Stimulated activated CD4-positive, alpha-beta T cell treated with anti-CD3 and anti-CD28 coated beads, Interleukin-12 subunit alpha, Interleukin-12 subunit beta, amount 100 ng/mL, for 4 hours (primary cell): ENCODE results near the gene LIME1.
A peak's percentile ranks its signal among the peaks of the same experiment; 100 is the strongest.

Source experiments
- DNase-seq: peaks from one replicate; pipeline ENCODE4 v3.0.0-alpha.2; 2020

The LIME1 gene

GRCh38 chr20:63739130-63740069 is 2.9 kb downstream of the LIME1 start, which contains the start of gene SLC2A4RG:
Gene SLC2A4RG (plus strand): TSS chr20:63739776. CDS start chr20:63739913, 137 bp downstream.
- DNase-seq: peak; percentile 67

GRCh38 chr20:63740070-63740626 is 3.7 kb downstream of the LIME1 start:
- no peak for DNase-seq

- DNase-seq: no peak
Observed at GRCh38 chr20:63740627-63741353, 4.3 kb downstream of the LIME1 start.

- no peak for DNase-seq
Observed at GRCh38 chr20:63741354-63741675, 4.9 kb downstream of the LIME1 start.

- no peak for DNase-seq
Observed at GRCh38 chr20:63741676-63742380, 5.4 kb downstream of the LIME1 start.

GRCh38 chr20:63742381-63743024 is 6.0 kb downstream of the LIME1 start:
- DNase-seq: no peak

GRCh38 chr20:63743210-63743970 is 6.9 kb downstream of the LIME1 start:
- DNase-seq: no peak

- DNase-seq: no peak
Observed at GRCh38 chr20:63744158-63744557, 7.7 kb downstream of the LIME1 start.

GRCh38 chr20:63744574-63745423 is 8.3 kb downstream of the LIME1 start:
- DNase-seq: no peak

- no peak for DNase-seq
Observed at GRCh38 chr20:63745424-63745805, 9.0 kb downstream of the LIME1 start.

GRCh38 chr20:63745961-63746731 is 9.7 kb downstream of the LIME1 start:
- DNase-seq: no peak

- no peak for DNase-seq
Observed at GRCh38 chr20:63746751-63747315, 10.4 kb downstream of the LIME1 start.

GRCh38 chr20:63747622-63748069 is 11.2 kb downstream of the LIME1 start:
- DNase-seq: no peak

- DNase-seq: no peak
Observed at GRCh38 chr20:63748070-63748933, 11.8 kb downstream of the LIME1 start.

GRCh38 chr20:63748934-63749270 is 12.4 kb downstream of the LIME1 start:
- no peak for DNase-seq

- DNase-seq: no peak
Observed at GRCh38 chr20:63749597-63750508, 13.4 kb downstream of the LIME1 start.

- DNase-seq: peak; percentile 53
Observed at GRCh38 chr20:63750807-63751470, 14.5 kb downstream of the LIME1 start.
